GM19395 (cell line): ENCODE data around the gene CCDC187.
"Not testable (repeated sequence)": the region's sequence is repeated elsewhere in the genome, so short reads cannot be mapped to it uniquely, and the experiment has no call there.

Source experiments
- ATAC-seq: cut with Tn5 transposase; IDR thresholded peaks from one replicate; pipeline ENCODE4 v1.9.1; 2021; ENCODE audit warnings: mild to moderate bottlenecking, moderate library complexity; ENCODE audit not compliant: unreplicated experiment

Gene CCDC187

DNA sequence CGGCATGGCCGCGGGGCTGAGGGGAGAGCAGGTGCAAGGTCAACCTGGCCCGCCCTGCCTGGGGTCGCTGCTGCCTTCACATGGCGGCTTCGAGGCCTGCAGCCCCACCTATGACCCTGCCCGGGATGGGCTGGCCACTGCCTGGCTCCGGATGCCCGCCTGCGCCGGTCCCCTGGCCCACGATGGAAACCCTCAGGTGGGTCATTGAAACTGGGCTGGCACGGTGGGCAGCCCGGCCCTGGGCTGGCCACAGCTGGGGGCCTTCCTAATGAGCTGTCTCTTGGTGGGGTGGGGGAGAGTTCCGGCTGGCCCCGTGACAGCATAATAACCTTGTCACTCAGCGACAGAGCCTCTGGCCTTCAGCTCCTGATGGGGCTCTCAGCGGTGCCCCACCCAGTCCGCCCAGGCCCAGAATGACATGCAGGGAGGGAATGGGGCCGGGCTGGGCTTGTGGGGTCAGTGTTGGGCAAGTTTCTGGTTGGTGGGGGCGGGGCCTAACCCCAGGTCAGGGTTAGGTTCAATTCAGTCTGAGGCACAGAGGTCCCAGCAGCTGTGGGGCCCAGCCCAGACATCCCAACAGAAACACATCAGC lies at the start of gene CCDC187:
Gene CCDC187, minus strand, starts transcription at position 270 of the 592 bp plus-strand sequence. Its CDS starts 264 bp downstream, at position 6.
- no peak for ATAC-seq

DNA sequence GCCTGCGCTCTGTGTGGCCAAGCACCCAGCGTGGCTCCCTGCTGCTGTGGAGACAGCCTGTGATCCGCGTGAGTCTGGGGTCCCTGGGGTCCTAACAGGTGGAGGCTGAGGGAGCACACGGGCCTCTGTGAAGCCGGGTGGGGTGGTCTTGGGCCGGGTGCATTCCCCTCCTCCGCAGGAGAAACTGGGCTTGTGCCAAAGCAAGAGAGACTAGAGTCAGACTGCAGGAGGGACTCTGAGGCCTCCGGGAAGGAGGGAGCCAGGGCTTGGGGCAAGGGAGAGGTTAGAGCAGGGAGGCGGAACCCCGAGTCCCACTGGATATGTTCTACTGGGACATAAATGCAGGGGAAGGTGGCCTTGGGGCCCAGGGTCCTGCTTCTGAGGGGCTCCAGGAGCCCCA lies 49.2 kb upstream of the CCDC187 start:
- ATAC-seq = no peak

DNA sequence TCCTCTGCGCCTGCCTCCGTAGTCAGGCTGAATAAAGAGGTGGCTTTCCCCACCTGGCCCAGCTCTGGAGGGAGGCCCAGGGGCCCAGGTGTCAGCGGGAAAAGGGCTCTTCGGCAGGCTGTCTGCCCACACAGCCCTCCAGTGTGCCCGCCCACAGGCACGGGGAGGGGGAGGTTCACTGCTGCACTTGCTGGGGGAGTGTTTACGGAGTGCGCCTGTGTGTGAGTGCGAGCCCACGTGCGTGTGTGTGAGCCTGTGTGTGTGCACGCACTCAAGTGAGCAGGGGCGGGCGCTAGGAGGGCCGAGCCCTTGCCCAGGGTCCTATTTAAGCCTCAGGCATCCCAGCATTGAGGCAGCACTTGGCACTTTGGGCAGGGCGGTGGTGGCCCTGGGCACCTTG lies 48.8 kb upstream of the CCDC187 start:
- no peak for ATAC-seq

DNA sequence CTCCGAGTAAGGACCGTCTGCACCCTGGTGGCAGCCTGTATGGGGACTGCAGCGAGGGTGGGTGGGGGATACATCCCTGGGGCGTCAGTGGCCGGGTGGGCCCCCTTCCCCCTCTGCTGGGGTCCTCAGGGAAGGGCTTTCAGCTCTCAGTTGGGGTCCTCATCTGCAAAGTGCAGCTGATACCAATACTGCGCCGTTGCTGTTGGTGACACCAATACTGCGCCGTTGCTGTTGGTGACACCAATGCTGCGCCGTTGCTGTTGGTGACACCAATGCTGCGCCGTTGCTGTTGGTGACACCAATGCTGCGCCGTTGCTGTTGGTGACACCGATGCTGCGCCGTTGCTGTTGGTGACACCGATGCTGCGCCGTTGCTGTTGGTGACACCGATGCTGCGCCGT lies 48.0 kb upstream of the CCDC187 start:
- not testable (repeated sequence) for ATAC-seq

DNA sequence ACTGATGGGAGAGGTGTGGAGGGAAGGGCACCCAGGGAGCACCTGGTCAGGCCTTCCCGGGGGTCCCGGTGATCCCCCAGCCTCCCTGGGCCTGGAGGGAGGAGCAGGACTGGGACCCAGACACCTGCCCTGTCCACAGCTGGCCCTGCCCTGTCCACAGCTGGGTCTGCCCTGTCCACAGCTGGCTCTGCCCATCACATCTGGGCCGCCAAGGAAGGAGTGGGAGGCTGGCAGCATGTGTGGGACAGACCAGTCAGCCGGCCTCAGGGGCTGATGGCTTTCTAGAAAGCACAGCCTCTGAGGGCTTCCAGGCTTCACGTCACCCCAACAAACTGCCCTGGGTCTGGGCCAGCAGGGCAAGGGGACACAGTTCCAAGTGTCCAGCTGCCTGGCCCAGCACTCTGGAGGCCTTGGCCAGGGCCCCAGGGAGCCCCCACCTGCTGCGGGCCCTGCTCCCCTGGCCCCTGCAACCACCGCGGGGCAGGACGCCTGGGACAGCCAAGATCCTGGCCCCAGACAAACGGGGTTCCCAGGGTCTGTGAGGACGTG lies 47.4 kb upstream of the CCDC187 start:
- ATAC-seq = no peak

DNA sequence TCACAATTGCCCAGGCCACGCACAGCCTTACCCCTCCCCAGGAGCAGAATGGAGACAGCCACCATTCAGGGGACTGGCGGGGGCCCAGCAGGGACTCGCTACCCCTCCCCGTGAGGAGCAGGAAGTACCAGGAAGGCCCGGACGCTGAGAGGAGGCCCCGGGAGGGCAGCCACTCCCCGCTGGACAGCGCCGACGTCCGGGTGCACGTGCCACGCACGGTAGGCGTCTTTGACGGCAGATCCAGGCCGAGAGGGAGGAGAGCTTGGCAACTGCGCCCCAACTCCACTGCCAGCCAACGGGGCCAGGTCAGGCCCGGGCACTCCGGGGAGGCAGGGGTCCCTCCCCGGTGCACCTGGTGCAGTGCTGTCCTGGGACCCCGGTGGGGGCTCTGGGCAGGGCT lies 45.7 kb upstream of the CCDC187 start:
- no peak for ATAC-seq

DNA sequence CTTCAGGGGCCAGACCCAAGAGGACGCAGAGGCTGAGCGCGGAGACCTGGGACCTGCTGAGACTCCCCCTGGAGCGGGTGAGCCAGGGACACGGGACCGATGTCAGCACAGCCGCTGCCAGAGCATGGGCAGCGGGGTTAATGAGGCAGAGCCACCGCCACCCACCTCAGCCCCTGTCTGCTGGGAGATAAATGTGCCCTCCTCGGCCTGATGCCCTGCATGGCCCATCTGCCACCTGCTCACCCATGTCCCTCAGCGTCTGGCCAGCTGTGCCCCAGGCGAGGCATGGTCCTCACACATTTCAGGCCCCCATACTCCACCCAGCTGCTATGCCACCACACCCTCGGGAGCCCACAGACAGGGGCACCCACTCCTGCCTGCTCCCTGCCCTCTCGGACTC lies 44.8 kb upstream of the CCDC187 start:
- no peak for ATAC-seq

DNA sequence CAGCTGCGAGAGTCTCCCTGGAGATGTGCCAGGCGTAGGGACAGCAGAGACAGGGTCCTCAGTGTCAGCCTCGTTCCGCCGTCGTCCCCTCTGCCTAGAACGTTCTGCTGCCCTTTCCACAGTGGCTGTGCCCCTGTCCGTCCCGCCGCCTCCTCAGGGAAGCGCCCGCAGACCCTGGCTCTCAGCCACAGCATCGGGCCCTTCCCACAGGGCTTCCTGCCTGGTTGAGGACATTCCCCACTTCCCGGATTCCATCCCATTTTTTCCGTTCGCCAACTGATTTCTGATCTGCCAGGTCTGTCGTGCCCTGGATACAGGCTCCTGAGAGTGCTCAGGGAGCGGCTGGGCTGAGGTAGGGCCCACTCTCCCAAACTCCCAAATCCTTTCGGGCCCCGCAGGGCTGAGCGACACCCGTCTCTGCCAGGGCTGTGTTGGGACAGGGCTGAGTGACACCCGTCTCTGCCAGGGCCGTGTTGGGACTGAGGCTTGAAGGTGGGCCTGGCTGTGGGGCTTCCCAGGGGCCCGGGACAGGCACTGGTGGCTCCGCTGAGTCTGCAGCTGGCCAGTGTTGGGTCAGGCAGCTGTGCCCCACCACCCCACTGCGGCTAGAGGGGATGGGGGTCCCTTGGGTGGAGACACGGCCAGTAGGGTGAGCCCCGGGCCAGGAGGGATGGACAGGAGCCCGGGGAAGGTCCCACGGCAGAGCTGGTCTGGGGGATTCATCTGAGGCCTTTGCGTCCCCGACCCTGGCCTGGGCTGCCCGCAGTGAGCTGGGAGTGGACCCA lies 43.8 kb upstream of the CCDC187 start:
- ATAC-seq = no peak

DNA sequence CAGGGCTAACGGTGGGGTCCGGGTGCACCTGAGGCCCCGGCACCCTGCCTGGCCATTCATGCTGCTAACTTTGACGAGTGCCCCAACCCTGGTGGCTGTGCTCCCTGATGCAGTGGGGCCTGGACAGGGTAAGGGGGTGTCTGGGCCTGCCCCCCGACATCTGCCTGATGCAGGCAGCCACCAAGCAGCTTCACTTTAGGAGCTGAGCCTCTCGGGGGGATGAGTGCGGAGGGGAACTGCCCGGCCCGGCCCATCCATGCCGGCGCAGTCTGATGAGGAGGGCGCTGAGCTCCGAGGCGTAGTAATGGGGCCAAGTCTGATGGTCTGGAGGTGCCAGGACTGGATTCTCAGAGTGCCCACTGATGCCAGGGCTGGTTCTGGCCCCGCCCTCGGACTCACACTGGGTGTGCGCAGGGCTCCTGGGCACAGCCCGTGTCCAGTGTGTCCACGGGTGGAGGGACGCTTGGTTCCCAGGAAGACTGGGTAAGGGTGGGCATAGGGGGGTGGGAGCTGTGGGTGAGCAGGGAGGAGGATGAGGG lies 43.1 kb upstream of the CCDC187 start:
- no peak for ATAC-seq

DNA sequence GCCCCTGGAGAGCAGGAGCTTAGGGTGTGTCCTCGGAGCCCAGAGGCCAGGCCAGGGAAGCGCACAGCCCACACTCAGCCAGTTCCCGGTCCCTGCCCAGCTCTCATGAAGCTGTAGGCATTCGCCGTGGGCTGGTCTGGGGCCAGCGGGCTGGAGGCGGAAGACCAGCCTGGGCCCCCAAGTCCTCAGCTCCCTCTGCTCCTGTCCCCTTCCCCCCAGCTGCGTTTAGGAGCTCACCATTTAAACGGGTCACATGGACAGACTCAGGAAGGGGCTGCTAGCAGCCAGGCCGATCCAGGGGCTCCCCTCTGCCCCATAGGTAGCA lies 42.2 kb upstream of the CCDC187 start:
- no peak for ATAC-seq

DNA sequence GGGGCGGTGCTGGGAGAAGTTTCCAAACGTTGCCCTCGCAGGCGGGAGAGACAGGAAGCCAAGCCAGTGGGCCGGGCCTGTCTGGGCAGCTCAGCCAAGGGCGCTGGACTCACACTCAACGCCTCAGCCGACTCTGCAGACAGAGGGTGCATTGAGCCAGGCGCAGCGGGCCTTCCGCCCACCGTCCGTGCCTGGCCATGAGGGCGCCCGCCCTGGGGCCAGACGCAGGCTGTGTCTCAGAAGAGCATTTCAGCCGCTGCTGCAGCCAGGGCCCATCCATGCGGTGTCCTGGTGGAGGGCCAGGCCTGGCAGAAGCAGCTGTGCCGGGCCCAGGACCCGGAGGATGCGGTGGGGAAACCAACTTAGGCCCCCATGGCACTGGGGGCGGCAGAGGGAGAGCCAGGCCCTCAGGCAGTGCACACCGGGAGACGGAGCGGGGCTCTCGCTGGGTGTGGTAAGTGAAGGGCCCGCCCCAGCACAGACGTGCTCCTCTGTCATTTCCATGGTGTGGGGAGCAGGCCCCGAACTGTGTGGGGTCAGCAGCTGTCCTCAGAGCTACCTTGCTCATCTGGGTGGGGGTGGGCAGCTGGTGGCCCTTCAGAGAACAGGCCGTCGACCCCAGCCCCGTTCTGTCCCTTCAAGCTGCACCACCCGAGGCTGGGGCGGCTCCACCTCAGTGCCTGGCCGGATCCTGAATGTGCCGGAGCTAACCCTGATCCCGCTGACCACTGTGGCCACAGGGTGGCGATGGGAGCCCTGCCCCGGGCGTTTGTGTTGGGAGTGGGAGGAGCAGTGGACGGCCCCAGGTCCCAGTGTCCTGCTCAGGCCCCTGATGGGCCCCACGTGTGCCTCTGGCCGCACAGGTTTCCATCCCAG lies 41.6 kb upstream of the CCDC187 start:
- no peak for ATAC-seq

DNA sequence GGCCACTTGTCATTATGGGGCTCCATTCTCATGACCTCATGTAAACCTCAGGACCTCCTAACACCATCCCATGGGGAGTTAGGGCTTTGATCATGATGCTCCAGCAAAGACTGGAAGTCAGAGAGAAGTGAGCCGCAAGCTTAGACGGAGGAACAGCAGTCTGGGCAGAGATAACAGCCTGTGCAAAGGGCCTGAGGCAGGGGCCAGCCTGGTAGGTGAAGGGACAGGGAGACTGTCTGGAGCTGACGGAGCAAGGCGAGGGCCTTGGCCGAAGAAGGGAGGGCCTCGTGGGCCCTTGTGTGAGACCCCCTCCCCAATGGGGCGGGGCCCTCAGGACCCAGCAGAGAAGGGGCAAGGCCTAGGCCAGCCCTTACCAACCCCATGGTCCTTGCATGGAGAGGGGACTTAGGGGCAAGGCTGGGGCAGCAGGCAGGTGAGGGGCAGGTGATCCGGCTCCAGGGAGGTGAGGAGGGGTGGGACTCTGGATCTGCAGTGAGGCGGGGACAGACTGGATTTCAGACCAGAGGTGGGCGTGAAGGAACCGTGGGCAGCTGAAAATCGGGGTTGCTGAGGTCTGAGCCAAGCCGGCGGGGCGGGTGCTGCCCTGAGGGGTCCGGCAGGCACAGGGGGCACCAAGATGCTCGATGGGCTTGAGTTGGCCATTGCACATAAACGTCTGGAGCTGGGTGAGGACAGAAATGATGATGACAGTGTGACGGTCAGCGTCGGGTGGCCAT lies 40.8 kb upstream of the CCDC187 start:
- no peak for ATAC-seq

DNA sequence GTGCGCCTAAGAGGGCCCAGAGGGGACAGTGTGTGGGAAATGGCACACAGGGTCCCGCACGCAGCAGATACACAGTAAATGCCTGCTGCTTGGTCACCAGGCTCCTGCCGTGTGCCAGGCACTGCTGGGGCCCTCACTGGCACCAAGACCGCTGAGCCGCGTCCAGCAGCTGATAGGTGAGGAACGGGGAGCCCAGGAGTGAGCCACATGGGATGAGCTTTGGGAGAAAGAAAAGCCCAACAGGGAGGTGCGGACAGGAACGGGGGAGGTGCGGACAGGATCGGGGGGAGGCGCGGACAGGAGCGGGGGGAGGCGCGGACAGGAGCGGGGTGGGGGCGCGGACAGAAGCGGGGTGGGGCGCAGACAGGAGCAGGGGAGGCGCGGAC lies 40.0 kb upstream of the CCDC187 start:
- ATAC-seq = no peak

DNA sequence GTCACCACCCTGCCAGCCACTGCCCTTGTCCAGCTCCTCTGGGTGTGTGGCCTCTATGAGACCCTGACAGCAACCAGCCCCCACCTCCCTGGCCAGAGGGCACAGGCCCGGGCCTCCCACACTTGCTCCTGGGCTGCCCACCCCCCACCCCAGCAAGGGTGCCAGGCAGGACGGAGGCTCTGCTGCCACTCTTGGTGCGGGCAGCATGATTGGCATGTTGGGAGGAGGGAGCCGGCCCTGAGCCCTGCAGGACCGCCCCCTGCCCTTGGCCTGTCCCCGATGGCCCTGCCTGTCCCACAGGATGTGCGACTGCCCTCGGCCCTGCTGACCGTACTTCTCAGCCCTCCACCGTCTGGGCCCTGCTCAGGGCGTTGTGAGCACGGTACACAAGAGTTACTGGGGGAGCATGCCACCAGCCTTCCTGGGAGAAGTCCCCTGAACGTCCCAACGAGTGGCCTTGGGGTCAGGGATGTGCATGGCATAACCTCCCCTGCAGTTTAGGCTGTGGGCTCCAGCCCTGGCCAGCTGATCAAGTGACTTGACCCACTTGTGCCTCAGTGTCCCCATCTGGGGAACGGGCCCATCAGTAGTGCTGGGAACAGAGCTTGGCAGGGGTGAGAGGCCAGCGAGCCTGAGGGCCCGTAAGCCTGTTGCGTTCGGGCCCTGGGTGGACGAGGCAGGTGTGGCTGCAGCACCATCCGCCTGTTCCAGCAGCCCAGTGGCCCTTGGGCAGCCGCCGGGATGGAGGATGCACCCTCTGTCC lies 39.4 kb upstream of the CCDC187 start:
- no peak for ATAC-seq

DNA sequence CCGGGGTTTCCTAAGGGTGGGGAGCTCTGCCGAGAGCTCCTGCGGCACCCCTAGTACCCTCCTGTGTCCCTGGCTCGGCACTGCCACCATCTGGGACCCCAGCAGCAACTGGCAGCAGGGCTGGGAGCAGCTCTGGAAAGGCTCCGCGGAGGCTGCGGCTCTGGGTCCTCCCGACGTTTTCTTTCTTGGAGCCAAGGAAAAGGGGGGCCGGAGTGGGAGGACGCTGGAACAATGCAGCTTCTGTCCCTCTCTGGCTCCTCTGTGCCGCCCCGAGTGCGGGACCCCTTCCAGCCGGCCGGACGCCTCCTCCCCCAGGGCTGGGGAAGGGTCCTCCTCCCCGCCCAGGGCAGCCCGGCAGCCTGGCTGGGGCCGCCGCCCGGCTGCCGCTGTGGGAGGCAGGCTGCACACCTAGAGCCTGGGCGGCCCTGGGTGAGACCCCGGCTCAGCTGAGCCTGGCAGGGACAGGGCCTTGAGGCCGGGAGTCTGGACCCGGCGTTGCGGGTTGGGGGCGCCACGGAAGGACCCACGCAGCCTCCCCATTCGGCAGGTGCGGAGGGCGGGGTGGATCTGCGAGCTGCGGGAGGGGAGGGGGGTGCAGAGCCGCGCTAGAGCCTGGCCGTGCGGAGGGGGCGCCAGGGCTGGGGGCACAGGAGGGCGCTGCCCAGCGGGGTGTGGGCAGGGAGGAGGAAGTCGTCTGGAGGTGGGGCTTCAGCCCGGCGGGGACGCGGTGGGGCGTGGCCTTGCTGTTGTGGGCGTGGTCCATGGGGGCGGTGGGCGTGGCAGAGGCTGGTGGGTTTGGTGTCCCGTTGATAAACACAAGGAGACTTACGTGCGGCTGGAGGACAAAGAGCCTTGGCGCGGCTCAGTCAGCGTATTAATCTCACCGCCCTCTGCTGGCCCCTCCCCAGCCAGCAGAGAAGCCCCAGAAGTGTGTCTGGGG lies 38.6 kb upstream of the CCDC187 start:
- ATAC-seq = no peak

DNA sequence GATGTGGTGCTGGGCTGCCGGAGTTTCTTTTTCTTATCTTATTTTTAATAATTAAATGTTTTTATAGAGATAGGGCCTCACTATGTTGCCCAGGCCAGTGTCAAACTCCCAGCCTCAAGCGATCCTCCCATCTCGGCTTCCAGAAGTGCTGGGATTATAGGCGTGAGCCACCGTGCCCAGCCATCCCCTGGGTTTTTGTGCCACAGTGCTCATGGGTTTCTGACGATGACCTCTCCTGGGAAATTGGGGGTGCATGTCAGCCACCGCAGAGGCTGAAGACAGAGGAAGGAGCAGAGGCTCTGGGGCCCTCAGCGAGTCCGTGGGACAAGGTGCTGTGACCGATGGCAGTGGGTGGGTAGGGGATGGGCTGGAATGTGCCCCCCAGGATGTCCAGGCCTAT lies 37.9 kb upstream of the CCDC187 start:
- ATAC-seq = no peak

DNA sequence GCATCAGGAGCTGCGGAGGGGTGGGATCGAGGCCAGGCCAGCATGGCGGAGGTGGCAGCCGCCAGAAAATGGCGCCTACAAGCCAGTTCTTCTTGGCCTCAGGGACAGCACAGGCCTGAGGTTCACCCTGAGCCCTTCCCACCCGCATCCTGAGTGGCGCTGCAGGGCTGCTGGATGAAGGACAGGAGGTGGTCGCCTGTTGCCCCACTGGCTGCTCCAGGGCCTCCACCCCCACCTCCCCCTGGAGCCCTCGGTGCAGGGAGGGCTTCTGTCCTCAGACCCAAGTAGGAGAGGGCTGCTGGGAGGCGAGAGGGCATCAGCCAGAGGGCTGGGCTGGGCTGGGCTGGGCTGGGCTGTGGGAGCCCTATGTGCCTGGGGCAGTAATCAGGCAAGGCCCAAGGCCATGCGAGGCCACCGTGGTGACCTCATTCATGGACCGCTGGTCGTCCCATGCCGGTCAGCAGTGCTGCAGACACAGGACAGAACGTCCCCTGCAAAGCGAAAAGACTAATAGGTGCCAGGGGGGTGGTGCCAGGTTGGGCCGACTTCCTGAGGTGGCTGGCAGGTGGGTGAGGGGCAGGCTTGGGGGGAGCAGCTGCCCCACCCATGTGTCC lies 37.3 kb upstream of the CCDC187 start:
- ATAC-seq = no peak

DNA sequence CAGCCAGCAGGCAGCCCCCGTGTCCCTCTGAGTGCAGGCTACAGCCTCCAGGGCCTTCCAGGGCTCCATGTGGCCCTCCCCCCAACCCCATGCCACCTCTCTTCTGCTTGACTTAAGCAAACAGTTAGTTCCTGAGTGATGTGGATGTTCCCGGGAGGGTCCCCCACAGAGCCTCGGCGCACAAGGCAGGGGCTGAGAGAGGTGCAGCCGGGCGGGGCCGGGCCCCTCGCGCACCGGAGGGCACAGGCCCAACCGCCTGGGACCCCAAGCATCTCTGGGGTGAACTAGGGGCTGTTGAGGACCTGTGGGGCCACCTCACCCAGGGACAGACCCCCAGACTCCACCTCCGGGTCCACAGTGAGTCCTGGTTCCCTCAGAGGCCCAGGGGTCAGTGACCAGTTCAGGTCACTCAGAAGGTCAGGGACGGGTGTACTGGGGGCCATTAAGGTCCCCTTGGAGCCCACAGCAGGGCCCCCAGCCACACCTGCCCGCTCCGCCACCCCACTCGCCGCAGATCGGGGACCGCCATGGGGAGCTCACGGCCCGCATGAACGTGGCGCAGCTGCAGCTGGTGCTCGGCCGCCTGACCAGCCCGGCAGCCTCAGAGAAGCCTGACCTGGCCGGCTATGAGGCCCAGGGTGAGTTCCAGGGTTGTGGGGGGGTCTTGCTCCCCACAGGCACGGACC lies 36.6 kb upstream of the CCDC187 start:
- no peak for ATAC-seq
